ENCODE data around the gene PTPRK. TPM values are rescaled to one million over a fixed set of nuclear protein-coding genes. Genes with fewer than 3 reads are reported as not detected.

Gene PTPRK
- total RNA-seq, 2 donors from 2014 or later = 33.7 to 36.0 TPM

DNA sequence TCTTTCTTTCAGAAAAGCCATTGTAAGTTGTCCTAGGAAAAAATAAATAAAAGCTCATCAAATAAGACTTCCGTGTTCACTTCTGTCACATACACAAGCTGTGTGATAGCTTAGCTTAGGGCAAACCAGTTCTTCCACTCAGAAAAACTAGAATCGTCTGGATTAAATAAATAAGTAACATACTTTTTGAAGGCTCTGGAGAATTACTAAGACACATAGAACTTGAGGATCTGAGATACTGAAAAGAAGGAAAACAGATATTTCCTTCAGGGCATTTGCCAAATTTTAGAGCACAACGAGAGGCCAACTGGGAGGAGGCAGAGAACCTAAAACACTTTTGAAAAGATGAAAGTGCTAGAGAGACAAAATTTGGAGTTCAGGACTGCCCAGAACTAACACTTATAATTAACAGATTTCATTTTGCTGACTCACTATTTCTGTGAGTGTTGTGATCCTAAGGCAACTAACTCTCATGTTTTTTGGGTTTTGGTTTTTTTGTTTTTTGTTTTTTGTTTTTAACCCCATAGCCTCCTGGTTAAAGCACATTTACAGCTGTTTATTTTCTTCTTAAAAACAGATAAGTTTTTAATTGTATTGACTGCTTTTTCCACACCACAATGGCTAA, 580.8 kb downstream of the PTPRK start:
- ATAC-seq (ENCODE audit: insufficient number of reproducible peaks, low FRiP score, low read depth) (no peak), DNase-seq (ENCODE audit: low spot score) (no peak)
- Histone ChIP-seq H3K4me3 (no peak overlapping the region), H3K27me3 (replicated peaks; ENCODE audit: insufficient read depth) (no peaks in the 10 kb centered on the region), H3K36me3 (no peaks in the 10 kb centered on the region), H3K4me1 (ENCODE audit: control insufficient read depth in 1 of 2, low read depth in 2 of 2) (no peaks in the 10 kb centered on the region), H3K9me3 (no peaks in the 10 kb centered on the region), H3K27ac (no peak overlapping the region)
- TF ChIP-seq, protein P1, sequence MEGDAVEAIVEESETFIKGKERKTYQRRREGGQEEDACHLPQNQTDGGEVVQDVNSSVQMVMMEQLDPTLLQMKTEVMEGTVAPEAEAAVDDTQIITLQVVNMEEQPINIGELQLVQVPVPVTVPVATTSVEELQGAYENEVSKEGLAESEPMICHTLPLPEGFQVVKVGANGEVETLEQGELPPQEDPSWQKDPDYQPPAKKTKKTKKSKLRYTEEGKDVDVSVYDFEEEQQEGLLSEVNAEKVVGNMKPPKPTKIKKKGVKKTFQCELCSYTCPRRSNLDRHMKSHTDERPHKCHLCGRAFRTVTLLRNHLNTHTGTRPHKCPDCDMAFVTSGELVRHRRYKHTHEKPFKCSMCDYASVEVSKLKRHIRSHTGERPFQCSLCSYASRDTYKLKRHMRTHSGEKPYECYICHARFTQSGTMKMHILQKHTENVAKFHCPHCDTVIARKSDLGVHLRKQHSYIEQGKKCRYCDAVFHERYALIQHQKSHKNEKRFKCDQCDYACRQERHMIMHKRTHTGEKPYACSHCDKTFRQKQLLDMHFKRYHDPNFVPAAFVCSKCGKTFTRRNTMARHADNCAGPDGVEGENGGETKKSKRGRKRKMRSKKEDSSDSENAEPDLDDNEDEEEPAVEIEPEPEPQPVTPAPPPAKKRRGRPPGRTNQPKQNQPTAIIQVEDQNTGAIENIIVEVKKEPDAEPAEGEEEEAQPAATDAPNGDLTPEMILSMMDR (IDR thresholded peaks at IDR 0.05) = no peak

- no peak overlapping the region for H3K4me3 ChIP-seq
- H3K36me3 ChIP-seq = no peaks in the 10 kb centered on the region
- no peak for DNase-seq (ENCODE audit: low spot score)
- H3K27me3 ChIP-seq (replicated peaks; ENCODE audit: insufficient read depth) = no peaks in the 10 kb centered on the region
- H3K27ac ChIP-seq = no peak overlapping the region
- H3K4me1 ChIP-seq (ENCODE audit: control insufficient read depth in 1 of 2, low read depth in 2 of 2) = no peaks in the 10 kb centered on the region
- ATAC-seq (ENCODE audit: insufficient number of reproducible peaks, low FRiP score, low read depth) = no peak
- TF ChIP-seq, protein P1 (IDR thresholded peaks at IDR 0.05) = no peak
- H3K9me3 ChIP-seq = no peaks in the 10 kb centered on the region
These were observed 581.7 kb downstream of the PTPRK start for GRCh38 chr6:127938701-127939100.

DNA sequence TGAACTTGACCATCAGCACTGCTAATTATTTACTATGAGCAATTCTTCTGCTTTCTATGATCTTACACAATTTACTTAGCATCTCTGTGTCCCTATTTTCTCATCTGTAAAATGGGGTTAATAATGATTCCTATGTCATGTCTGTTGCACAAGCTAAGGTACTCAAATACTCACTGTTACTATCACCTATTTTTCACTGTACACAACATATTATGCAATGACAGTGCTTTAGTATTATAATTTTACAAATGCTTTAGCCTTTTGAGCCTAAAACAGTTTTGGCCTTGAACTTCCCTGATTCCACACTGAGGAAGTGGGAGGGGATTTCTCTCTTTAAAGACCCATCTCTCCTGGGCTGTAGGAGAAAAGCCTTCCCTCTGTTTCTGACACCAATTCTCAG, 582.7 kb downstream of the PTPRK start:
- TF ChIP-seq, protein P1 (IDR thresholded peaks at IDR 0.05) = no peak
- ATAC-seq (ENCODE audit: insufficient number of reproducible peaks, low FRiP score, low read depth) (no peak), DNase-seq (ENCODE audit: low spot score) (no peak)

DNA sequence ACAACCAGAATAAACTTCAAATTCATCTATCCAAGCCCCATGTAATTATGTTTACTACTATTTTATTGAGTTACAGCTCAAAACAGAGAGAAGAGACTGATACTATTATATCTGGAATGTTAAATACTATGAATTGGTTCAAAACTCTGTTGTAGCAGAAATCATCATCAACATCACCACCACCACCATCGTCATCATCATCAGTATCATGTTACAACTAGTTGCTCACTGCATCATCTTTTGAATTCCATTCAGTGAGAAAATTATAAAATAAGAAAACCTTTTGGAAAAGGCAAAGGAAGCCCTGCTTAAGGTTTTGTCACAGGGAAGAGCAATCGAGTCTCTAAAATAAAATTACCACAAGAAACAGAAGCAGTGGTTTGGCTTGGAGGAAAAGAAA, 583.3 kb downstream of the PTPRK start:
- ATAC-seq (ENCODE audit: insufficient number of reproducible peaks, low FRiP score, low read depth) (no peak), DNase-seq (ENCODE audit: low spot score) (no peak)
- H3K36me3 ChIP-seq = no peaks in the 10 kb centered on the region
- TF ChIP-seq, protein P1 (IDR thresholded peaks at IDR 0.05) = no peak
- peaks cover 6% of the 10 kb centered on the region for H3K9me3 ChIP-seq
- no peak overlapping the region for H3K4me3 ChIP-seq
- no peak overlapping the region for H3K27ac ChIP-seq
- no peaks in the 10 kb centered on the region for H3K4me1 ChIP-seq (ENCODE audit: control insufficient read depth in 1 of 2, low read depth in 2 of 2)
- no peaks in the 10 kb centered on the region for H3K27me3 ChIP-seq (replicated peaks; ENCODE audit: insufficient read depth)

More for the DNA sequence above, 582.7 kb downstream of the PTPRK start:
- H3K27me3 ChIP-seq (replicated peaks; ENCODE audit: insufficient read depth) = no peaks in the 10 kb centered on the region
- H3K9me3 ChIP-seq = peaks cover 3% of the 10 kb centered on the region
- H3K27ac ChIP-seq = no peak overlapping the region
- H3K36me3 ChIP-seq = no peaks in the 10 kb centered on the region
- no peak overlapping the region for H3K4me3 ChIP-seq
- no peaks in the 10 kb centered on the region for H3K4me1 ChIP-seq (ENCODE audit: control insufficient read depth in 1 of 2, low read depth in 2 of 2)

GRCh38 chr6:127934956-127935355, 585.4 kb downstream of the PTPRK start:
- Histone ChIP-seq H3K9me3 (peaks cover 6% of the 10 kb centered on the region), H3K27ac (no peak overlapping the region), H3K36me3 (no peaks in the 10 kb centered on the region), H3K4me1 (ENCODE audit: control insufficient read depth in 1 of 2, low read depth in 2 of 2) (no peaks in the 10 kb centered on the region), H3K27me3 (replicated peaks; ENCODE audit: insufficient read depth) (no peaks in the 10 kb centered on the region), H3K4me3 (no peak overlapping the region)
- ATAC-seq (ENCODE audit: insufficient number of reproducible peaks, low FRiP score, low read depth) (no peak), DNase-seq (ENCODE audit: low spot score) (no peak)
- TF ChIP-seq, protein P1 (IDR thresholded peaks at IDR 0.05) = no peak

Data from thoracic aorta (tissue), 2 donors.